Forelimb muscle (tissue), 1 donor: ENCODE results near the gene SEZ6L. TPM values are rescaled to one million over a fixed set of nuclear protein-coding genes. Genes with fewer than 3 reads are reported as not detected.
A peak's percentile ranks its signal among the peaks of the same experiment; 100 is the strongest.
"Not testable (repeated sequence)": the region's sequence is repeated elsewhere in the genome, so short reads cannot be mapped to it uniquely, and the experiment has no call there.

Experiments
- DNase-seq: peaks from one replicate; pipeline ENCODE4 v3.0.0-alpha.2; 2013; ENCODE audit warnings: low read depth
- polyA plus RNA-seq: library from polyadenylated mRNA; unstranded; fragments of 120-200 nt; gene quantifications from one replicate; pipeline ENCODE4 v1.2.1, GENCODE V29; 2013; ENCODE audit not compliant: insufficient read length

SEZ6L gene
- polyA plus RNA-seq, 1 donor, result 0.40 TPM

GRCh38 chr22:26380072-26380830 lies 211.0 kb downstream of the SEZ6L start:
- no peak for DNase-seq

GRCh38 chr22:26382782-26383181 lies 213.5 kb downstream of the SEZ6L start:
- no peak for DNase-seq

- DNase-seq, result no peak
These were observed 214.8 kb downstream of the SEZ6L start for GRCh38 chr22:26383968-26384556.

GRCh38 chr22:26385164-26385563 lies 215.9 kb downstream of the SEZ6L start:
- no peak for DNase-seq

GRCh38 chr22:26389125-26389524 lies 219.9 kb downstream of the SEZ6L start:
- no peak for DNase-seq

GRCh38 chr22:26391091-26391490 lies 221.8 kb downstream of the SEZ6L start:
- DNase-seq, result no peak

- DNase-seq, result no peak
These were observed 222.4 kb downstream of the SEZ6L start for GRCh38 chr22:26391623-26392022.

GRCh38 chr22:26393929-26394328 lies 224.7 kb downstream of the SEZ6L start:
- DNase-seq, result no peak

GRCh38 chr22:26394777-26395176 lies 225.5 kb downstream of the SEZ6L start:
- DNase-seq, result no peak

- no peak for DNase-seq
These were observed 226.7 kb downstream of the SEZ6L start for GRCh38 chr22:26395926-26396325.

GRCh38 chr22:26398741-26399153 lies 229.5 kb downstream of the SEZ6L start:
- DNase-seq, result no peak

- no peak for DNase-seq
These were observed 230.0 kb downstream of the SEZ6L start for GRCh38 chr22:26399289-26399688.

- no peak for DNase-seq
These were observed 232.5 kb downstream of the SEZ6L start for GRCh38 chr22:26401726-26402125.

GRCh38 chr22:26404851-26405421 lies 235.7 kb downstream of the SEZ6L start:
- no peak for DNase-seq

- DNase-seq, result no peak
These were observed 236.9 kb downstream of the SEZ6L start for GRCh38 chr22:26406118-26406517.

- not testable (repeated sequence) for DNase-seq
These were observed 239.4 kb downstream of the SEZ6L start for GRCh38 chr22:26408562-26409220.

GRCh38 chr22:26409719-26410335 lies 240.6 kb downstream of the SEZ6L start:
- DNase-seq, result peak; percentile 40

GRCh38 chr22:26410386-26410785 lies 241.1 kb downstream of the SEZ6L start:
- no peak for DNase-seq

GRCh38 chr22:26414347-26414746 lies 245.1 kb downstream of the SEZ6L start:
- DNase-seq, result no peak

GRCh38 chr22:26416256-26416655 lies 247.0 kb downstream of the SEZ6L start:
- no peak for DNase-seq

GRCh38 chr22:26416670-26417276 lies 247.5 kb downstream of the SEZ6L start:
- DNase-seq, result no peak

GRCh38 chr22:26417406-26417805 lies 248.1 kb downstream of the SEZ6L start:
- no peak for DNase-seq
